H1 (cell line): ENCODE measurements around the gene BSCL2. TPM values are rescaled to one million over a fixed set of nuclear protein-coding genes. Genes with fewer than 3 reads are reported as not detected.

Source experiments
- CTCF ChIA-PET: fragments of 300-600 bp; sonication (Branson Sonifier 250); formaldehyde crosslinking; loops from one replicate; lab custom pipeline; 2021; ENCODE audit not compliant: partially characterized antibody; lab: Charles Lee
- POLR2A ChIA-PET: fragments of 300-600 bp; sonication (Branson Sonifier 250); formaldehyde crosslinking; loops from one replicate; lab custom pipeline; 2021; ENCODE audit warnings: inconsistent platforms; ENCODE audit not compliant: partially characterized antibody; lab: Charles Lee
- DNase-seq, 2 experiments: peaks; one replicate each; pipeline versions ENCODE4 v3.0.0 to v3.0.0-alpha.2; 2010 to 2022; ENCODE audit warnings: low spot score in 2 of 2, low read depth in 1 of 2, mixed read lengths in 1 of 2
- FAIRE-seq: peaks from 2 replicates; lab custom pipeline; 2011; peaks lifted over from hg19 to GRCh38; lab: Jason Lieb, UNC
- H2AFZ ChIP-seq: 2 replicates; pipeline ENCODE4 v1.8.1; 2012; ENCODE audit warnings: low read length, inconsistent platforms
- H2AK5ac ChIP-seq: 2 replicates; pipeline ENCODE4 v1.6.1; 2013; ENCODE audit warnings: low read depth, low read length
- H2BK120ac ChIP-seq: replicated peaks from 2 replicates; pipeline ENCODE3; 2013; ENCODE audit warnings: low read depth, low read length, inconsistent platforms
- H2BK12ac ChIP-seq: 2 replicates; pipeline ENCODE4 v1.6.1; 2013; ENCODE audit warnings: low read depth, low read length
- H2BK15ac ChIP-seq: 2 replicates; pipeline ENCODE4 v1.6.1; 2013; ENCODE audit warnings: low read length
- H2BK20ac ChIP-seq: 2 replicates; pipeline ENCODE4 v1.6.1; 2013; ENCODE audit warnings: low read length
- H2BK5ac ChIP-seq: 2 replicates; pipeline ENCODE4 v1.6.1; 2013; ENCODE audit warnings: low read depth, low read length
- H3K14ac ChIP-seq: 2 replicates; pipeline ENCODE4 v1.6.1; 2013; ENCODE audit warnings: inconsistent platforms; ENCODE audit not compliant: insufficient read length
- H3K18ac ChIP-seq: 2 replicates; pipeline ENCODE4 v1.6.1; 2013; ENCODE audit warnings: low read length; ENCODE audit errors: extremely low read depth
- H3K23ac ChIP-seq: 2 replicates; pipeline ENCODE4 v1.6.1; 2013; ENCODE audit warnings: inconsistent platforms; ENCODE audit not compliant: insufficient read length
- H3K23me2 ChIP-seq: 2 replicates; pipeline ENCODE4 v1.6.1; 2013; ENCODE audit warnings: low read depth, low read length
- H3K27ac ChIP-seq: 2 replicates; pipeline ENCODE4 v1.6.1; 2011; ENCODE audit warnings: low read depth, low read length, inconsistent platforms
- H3K27me3 ChIP-seq, 4 experiments: replicated peaks in 1 of 4; 1 replicate in 1 of 4; 2 replicates in 3 of 4; pipeline versions ENCODE4 v1.6.1 to v1.8.1; 2011 to 2013; ENCODE audit warnings: low read length in 3 of 4, mild to moderate bottlenecking in 3 of 4, inconsistent platforms in 2 of 4, mixed read lengths in 2 of 4, moderate library complexity in 1 of 4; ENCODE audit not compliant: control insufficient read depth in 3 of 4, insufficient read depth in 3 of 4; ENCODE audit errors: extremely low read depth in 1 of 4
- H3K36me3 ChIP-seq, 4 experiments: 2 replicates each; pipeline versions ENCODE4 v1.6.1 to v1.8.1; 2011 to 2013; ENCODE audit warnings: mild to moderate bottlenecking in 4 of 4, low read length in 3 of 4, moderate library complexity in 2 of 4, control low read depth in 1 of 4, inconsistent platforms in 1 of 4; ENCODE audit not compliant: insufficient read depth in 4 of 4, control insufficient read depth in 2 of 4
- H3K4ac ChIP-seq: replicated peaks from 2 replicates; pipeline ENCODE3; 2013; ENCODE audit warnings: low read length, low read depth, mixed read lengths, inconsistent platforms; ENCODE audit not compliant: insufficient read length
- H3K4me1 ChIP-seq, 4 experiments: replicated peaks in 1 of 4; 1 replicate in 1 of 4; 2 replicates in 3 of 4; pipeline versions ENCODE4 v1.6.1 to v1.8.1; 2011 to 2013; ENCODE audit warnings: low read length in 3 of 4, inconsistent platforms in 2 of 4, mixed read lengths in 1 of 4; ENCODE audit not compliant: insufficient read depth in 4 of 4, control insufficient read depth in 3 of 4
- H3K4me2 ChIP-seq, 2 experiments: 2 replicates each; pipeline versions ENCODE4 v1.6.1 to v1.8.1; 2011 to 2013; ENCODE audit warnings: low read depth in 2 of 2, low read length in 2 of 2, control low read depth in 1 of 2, inconsistent platforms in 1 of 2, mild to moderate bottlenecking in 1 of 2; ENCODE audit not compliant: insufficient read depth in 1 of 2
- H3K4me3 ChIP-seq, 4 experiments: fragments of 200-600, 300-600 bp in 1 of 4; sonication (generic), shearing (Covaris generic), sonication (Bioruptor Twin) in 1 of 4; 2 replicates each; pipeline versions ENCODE4 v1.5.1 to v1.8.1; 2011 to 2016; ENCODE audit warnings: low read length in 4 of 4, low read depth in 3 of 4, control low read depth in 2 of 4, inconsistent platforms in 2 of 4, mild to moderate bottlenecking in 2 of 4, mixed read lengths in 1 of 4, moderate library complexity in 1 of 4; ENCODE audit not compliant: insufficient read depth in 2 of 4; ENCODE audit errors: extremely low read depth in 1 of 4
- H3K56ac ChIP-seq: replicated peaks from 2 replicates; pipeline ENCODE3; 2013; ENCODE audit warnings: low read depth, mild to moderate bottlenecking, mixed read lengths, low read length, inconsistent platforms; ENCODE audit not compliant: insufficient read length
- H3K79me1 ChIP-seq: 2 replicates; pipeline ENCODE4 v1.6.1; 2013; ENCODE audit warnings: low read depth, low read length, control low read depth
- H3K79me2 ChIP-seq, 2 experiments: 2 replicates each; pipeline versions ENCODE4 v1.6.1 to v1.8.1; 2012 to 2013; ENCODE audit warnings: low read length in 2 of 2, mild to moderate bottlenecking in 2 of 2, inconsistent platforms in 1 of 2; ENCODE audit not compliant: insufficient read depth in 2 of 2, control insufficient read depth in 1 of 2
- H3K9ac ChIP-seq, 4 experiments: replicated peaks in 1 of 4; 1 replicate in 1 of 4; 2 replicates in 3 of 4; pipeline versions ENCODE4 v1.6.1 to v1.8.1; 2011 to 2013; ENCODE audit warnings: low read depth in 3 of 4, low read length in 3 of 4, control low read depth in 2 of 4, mild to moderate bottlenecking in 2 of 4, moderate library complexity in 2 of 4, inconsistent platforms in 1 of 4; ENCODE audit errors: extremely low read depth in 1 of 4
- H3K9me3 ChIP-seq, 2 experiments: 2 replicates each; pipeline versions ENCODE4 v1.6.1 to v1.8.1; 2012 to 2013; ENCODE audit warnings: mild to moderate bottlenecking in 2 of 2, moderate library complexity in 2 of 2, control low read depth in 1 of 2, inconsistent platforms in 1 of 2, low read depth in 1 of 2, low read length in 1 of 2, mixed read lengths in 1 of 2; ENCODE audit not compliant: insufficient read depth in 2 of 2
- H4K20me1 ChIP-seq, 2 experiments: replicated peaks in 1 of 2; 2 replicates each; pipeline versions ENCODE3 to v1.8.1; 2011 to 2013; ENCODE audit warnings: inconsistent platforms in 2 of 2, low read length in 2 of 2, mild to moderate bottlenecking in 1 of 2; ENCODE audit not compliant: insufficient read depth in 2 of 2, control insufficient read depth in 1 of 2
- H4K5ac ChIP-seq: 2 replicates; pipeline ENCODE4 v1.6.1; 2013; ENCODE audit warnings: low read length, low read depth, mixed read lengths, inconsistent platforms; ENCODE audit not compliant: insufficient read length
- H4K8ac ChIP-seq: 2 replicates; pipeline ENCODE4 v1.8.0; 2013; ENCODE audit warnings: mild to moderate bottlenecking, moderate library complexity, low read length, inconsistent platforms; ENCODE audit not compliant: insufficient read depth; ENCODE audit errors: extremely low read depth
- H4K91ac ChIP-seq: replicated peaks from 2 replicates; pipeline ENCODE3; 2013; ENCODE audit warnings: low read length, mixed read lengths, inconsistent platforms; ENCODE audit not compliant: insufficient read length
- EP300 ChIP-seq, 2 experiments: IDR thresholded peaks; 1 replicate in 1 of 2; 2 replicates in 1 of 2; pipeline ENCODE4 v1.6.1; 2011 to 2012; ENCODE audit warnings: low read depth in 2 of 2, low read length in 2 of 2, mild to moderate bottlenecking in 2 of 2, borderline replicate concordance in 1 of 2, inconsistent platforms in 1 of 2, moderate library complexity in 1 of 2
- FOSL1 ChIP-seq: IDR thresholded peaks from 2 replicates; pipeline ENCODE4 v1.6.1; 2011; ENCODE audit warnings: mild to moderate bottlenecking, low read depth, low read length, moderate library complexity; ENCODE audit not compliant: insufficient read depth
- RFX5 ChIP-seq: IDR thresholded peaks from 2 replicates; pipeline ENCODE4 v1.6.1; 2011; ENCODE audit warnings: low read depth, low read length, improper control_type of control experiment, borderline replicate concordance
- RXRA ChIP-seq: IDR thresholded peaks from 2 replicates; pipeline ENCODE4 v1.6.1; 2011; ENCODE audit warnings: low read depth, mild to moderate bottlenecking, low read length, moderate library complexity; ENCODE audit not compliant: insufficient read depth
- SP4 ChIP-seq: IDR thresholded peaks from 2 replicates; pipeline ENCODE4 v1.6.1; 2012; ENCODE audit warnings: low read length, inconsistent platforms
- SRF ChIP-seq: IDR thresholded peaks from 2 replicates; pipeline ENCODE4 v1.6.1; 2011; ENCODE audit warnings: mild to moderate bottlenecking, low read depth, low read length, moderate library complexity
- TAF7 ChIP-seq: optimal IDR thresholded peaks from 2 replicates; pipeline ENCODE3; 2011; ENCODE audit warnings: low read depth, mild to moderate bottlenecking, inconsistent platforms, low read length, moderate library complexity, borderline replicate concordance
- polyA plus RNA-seq, 7 experiments: library from polyadenylated mRNA; depleted of rRNA in 3 of 7; stranded (reverse) in 5 of 7; unstranded in 2 of 7; fragments of >200 nt in 5 of 7; fragments of 200-250 nt in 2 of 7; gene quantifications; 1 replicate in 5 of 7; 2 replicates in 1 of 7; 4 replicates in 1 of 7; pipeline versions ENCODE4 v1.2.1 to v1.2.3, GENCODE V29; 2011 to 2013; ENCODE audit warnings: missing spikeins in 2 of 7, mixed read lengths in 2 of 7
- total RNA-seq: library from RNA; stranded (reverse); fragmentation: NEBNext Ultra II Directional; extraction: Animal tissue kit (Norgen Biotek cat#: 25700); gene quantifications from 2 replicates; pipeline ENCODE4 v1.2.1, GENCODE V29; 2021

The BSCL2 gene
- total and polyA plus RNA-seq, 2 of the 8 experiments (the other 6 are each of a cell fraction or from before 2014, with no cell fraction given): 59.5 to 264 TPM

DNA sequence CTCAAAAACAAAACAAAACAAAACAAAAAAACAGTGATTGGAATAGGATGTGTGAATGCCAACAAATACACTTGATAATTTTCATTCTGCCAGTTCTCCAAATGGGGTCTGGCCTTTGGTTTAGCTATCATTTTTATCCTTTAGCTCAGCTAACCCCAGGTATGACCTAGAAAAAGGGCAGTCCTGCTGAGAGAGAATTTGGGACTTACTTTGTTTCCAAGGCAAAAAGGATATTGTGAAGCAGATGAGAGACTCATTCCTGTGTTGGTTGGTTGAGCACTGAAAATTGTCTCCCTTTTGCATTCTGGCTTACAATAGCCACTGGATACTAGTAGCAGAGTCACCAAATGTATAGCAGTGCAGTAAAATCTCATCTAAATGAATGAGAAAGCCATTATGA is 30.0 kb upstream of the BSCL2 start:
- no peak overlapping the region for H2BK15ac ChIP-seq
- no peaks in the 10 kb centered on the region for H3K4me1 ChIP-seq
- H3K4ac ChIP-seq: no peak overlapping the region
- H3K4me2 ChIP-seq: no peak overlapping the region
- FAIRE-seq: no peak
- no peak overlapping the region for H2BK5ac ChIP-seq
- TF ChIP-seq FOSL1: no peak
- TF ChIP-seq RFX5: no peak
- no peak for TF ChIP-seq RXRA
- TF ChIP-seq EP300 (IDR thresholded peaks at IDR 0.05; ENCODE audit: borderline replicate concordance in 1 of 2, low read depth in 2 of 2, low read length in 2 of 2): no peak
- no peak for TF ChIP-seq TAF7
- TF ChIP-seq SRF: no peak
- TF ChIP-seq SP4: no peak
- no peak overlapping the region for H4K91ac ChIP-seq
- no peak overlapping the region for H4K8ac ChIP-seq
- H3K79me1 ChIP-seq: no peaks in the 10 kb centered on the region
- H2BK20ac ChIP-seq: no peak overlapping the region
- no peak overlapping the region for H4K5ac ChIP-seq
- H3K9ac ChIP-seq: no peak overlapping the region
- H3K79me2 ChIP-seq: peaks cover 0 to 5% of the 10 kb centered on the region in 2 experiments; a peak in 1 of 4 replicates
- H2BK120ac ChIP-seq: no peak overlapping the region
- H3K23me2 ChIP-seq: no peaks in the 10 kb centered on the region
- no peak overlapping the region for H3K23ac ChIP-seq
- no peak overlapping the region for H3K56ac ChIP-seq
- H3K14ac ChIP-seq: no peak overlapping the region
- no peak overlapping the region for H3K27ac ChIP-seq
- H2BK12ac ChIP-seq: no peak overlapping the region
- DNase-seq: no peak
- CTCF ChIA-PET: interaction anchor here (0.6 to 1.9 kb wide), 4 partner anchors 8 to 486 kb away, joined by 3 to 10 read pairs (median 6); no protein-coding TSS in a partner anchor
- peaks cover 5 to 34% (median 18%) of the 10 kb centered on the region in 4 experiments; a peak in 7 of 8 replicates for H3K36me3 ChIP-seq
- H2AFZ ChIP-seq: no peak overlapping the region
- no peaks in the 10 kb centered on the region for H3K27me3 ChIP-seq
- no peaks in the 10 kb centered on the region for H4K20me1 ChIP-seq
- H3K9me3 ChIP-seq: no peaks in the 10 kb centered on the region
- POLR2A ChIA-PET: interaction anchor here (0.9 to 1.7 kb wide), 7 partner anchors 8 to 67 kb away, joined by 3 to 5 read pairs (median 4); partner anchors contain the start of genes TAF6L and ZBTB3
- H3K4me3 ChIP-seq: no peak overlapping the region
- no peak overlapping the region for H3K18ac ChIP-seq
- no peak overlapping the region for H2AK5ac ChIP-seq
